Smooth muscle cell (in vitro differentiated cells): ENCODE measurements around the gene ANKRD42. TPM values are rescaled to one million over a fixed set of nuclear protein-coding genes. Genes with fewer than 3 reads are reported as not detected.

Experiments used
- DNase-seq: peaks from one replicate; lab custom pipeline; 2025; ENCODE audit not compliant: unreplicated experiment; lab: John Stamatoyannopoulos, UW
- H2AFZ ChIP-seq: fragments of 200-600 bp; sonication (generic); 2 replicates; pipeline ENCODE4 v1.6.0; 2016; ENCODE audit warnings: antibody characterized with exemption, low read depth, mild to moderate bottlenecking
- H3F3A ChIP-seq: fragments of 200-600 bp; sonication (generic); 2 replicates; pipeline ENCODE4 v1.6.0; 2017; ENCODE audit warnings: antibody characterized with exemption, low read depth
- H3K27ac ChIP-seq: fragments of 200-600 bp; sonication (generic); 2 replicates; pipeline ENCODE4 v1.5.1; 2016; ENCODE audit warnings: low read depth, mild to moderate bottlenecking
- H3K27me3 ChIP-seq: fragments of 200-600 bp; sonication (generic); 2 replicates; pipeline ENCODE4 v1.6.1; 2016; ENCODE audit warnings: low read depth, mild to moderate bottlenecking
- H3K36me3 ChIP-seq: fragments of 200-600 bp; sonication (generic); 2 replicates; pipeline ENCODE4 v1.5.1; 2016; ENCODE audit warnings: low read depth
- H3K4me1 ChIP-seq: fragments of 200-600 bp; sonication (generic); 2 replicates; pipeline ENCODE4 v1.5.1; 2016; ENCODE audit warnings: low read depth
- H3K4me2 ChIP-seq: fragments of 200-600 bp; sonication (generic); 2 replicates; pipeline ENCODE4 v1.6.0; 2016; ENCODE audit warnings: mild to moderate bottlenecking
- H3K4me3 ChIP-seq: fragments of 200-600 bp; sonication (generic); 2 replicates; pipeline ENCODE4 v1.5.1; 2016; ENCODE audit warnings: mild to moderate bottlenecking
- H3K79me2 ChIP-seq: fragments of 200-600 bp; sonication (generic); 2 replicates; pipeline ENCODE4 v1.6.0; 2016; ENCODE audit warnings: low read depth, mild to moderate bottlenecking
- H3K9ac ChIP-seq: fragments of 200-600 bp; sonication (generic); 2 replicates; pipeline ENCODE4 v1.6.0; 2016; ENCODE audit warnings: low read depth
- H3K9me3 ChIP-seq: fragments of 200-600 bp; sonication (generic); replicated peaks from 2 replicates; pipeline ENCODE4 v1.5.1; 2016; ENCODE audit warnings: low read depth
- H4K20me1 ChIP-seq: fragments of 200-600 bp; sonication (generic); 2 replicates; pipeline ENCODE4 v1.6.0; 2016; ENCODE audit warnings: low read depth
- WGBS: methylation state at CpG from one replicate; pipeline ENCODE4 v1.1.7; 2016; ENCODE audit warnings: low lambda C conversion rate; 5-methylcytosine and 5-hydroxymethylcytosine counted together
- polyA plus RNA-seq: library from polyadenylated mRNA; unstranded; fragments of >200 nt; fragmentation: Nextera tagmentation; extraction: Ambion mirVana; gene quantifications from 2 replicates; pipeline ENCODE4 v1.2.1, GENCODE V29; 2016
- total RNA-seq: library from RNA; depleted of rRNA; stranded (reverse); fragments of >200 nt; gene quantifications from 2 replicates; pipeline ENCODE4 v1.2.3, GENCODE V29; 2014
- TF ChIP-seq, protein P1 (sequence below): fragments of 200-600 bp; sonication (generic); IDR thresholded peaks from 2 replicates; pipeline ENCODE4 v1.5.1; 2017; ENCODE audit warnings: borderline replicate concordance, mild to moderate bottlenecking, antibody characterized with exemption; ENCODE audit not compliant: insufficient read depth, poor library complexity, severe bottlenecking

The ANKRD42 gene
- total and polyA plus RNA-seq, 2 experiments from 2014 or later: 16.2 to 16.4 TPM

- TF ChIP-seq, protein P1, sequence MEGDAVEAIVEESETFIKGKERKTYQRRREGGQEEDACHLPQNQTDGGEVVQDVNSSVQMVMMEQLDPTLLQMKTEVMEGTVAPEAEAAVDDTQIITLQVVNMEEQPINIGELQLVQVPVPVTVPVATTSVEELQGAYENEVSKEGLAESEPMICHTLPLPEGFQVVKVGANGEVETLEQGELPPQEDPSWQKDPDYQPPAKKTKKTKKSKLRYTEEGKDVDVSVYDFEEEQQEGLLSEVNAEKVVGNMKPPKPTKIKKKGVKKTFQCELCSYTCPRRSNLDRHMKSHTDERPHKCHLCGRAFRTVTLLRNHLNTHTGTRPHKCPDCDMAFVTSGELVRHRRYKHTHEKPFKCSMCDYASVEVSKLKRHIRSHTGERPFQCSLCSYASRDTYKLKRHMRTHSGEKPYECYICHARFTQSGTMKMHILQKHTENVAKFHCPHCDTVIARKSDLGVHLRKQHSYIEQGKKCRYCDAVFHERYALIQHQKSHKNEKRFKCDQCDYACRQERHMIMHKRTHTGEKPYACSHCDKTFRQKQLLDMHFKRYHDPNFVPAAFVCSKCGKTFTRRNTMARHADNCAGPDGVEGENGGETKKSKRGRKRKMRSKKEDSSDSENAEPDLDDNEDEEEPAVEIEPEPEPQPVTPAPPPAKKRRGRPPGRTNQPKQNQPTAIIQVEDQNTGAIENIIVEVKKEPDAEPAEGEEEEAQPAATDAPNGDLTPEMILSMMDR: peak; percentile 58
- H3K4me3 ChIP-seq: no peak overlapping the region
- no peaks in the 10 kb centered on the region for H3K79me2 ChIP-seq
- no peak overlapping the region for H3K9ac ChIP-seq
- no peaks in the 10 kb centered on the region for H3F3A ChIP-seq
- H3K27ac ChIP-seq: no peak overlapping the region
- DNase-seq: no peak
- no peak overlapping the region for H3K4me2 ChIP-seq
- no peaks in the 10 kb centered on the region for H4K20me1 ChIP-seq
- H3K36me3 ChIP-seq: no peaks in the 10 kb centered on the region
- H2AFZ ChIP-seq: no peak overlapping the region
- no peaks in the 10 kb centered on the region for H3K27me3 ChIP-seq
- 19% methylated on average over 5 of the region's 5 CpGs for WGBS
- no peaks in the 10 kb centered on the region for H3K4me1 ChIP-seq
- no peaks in the 10 kb centered on the region for H3K9me3 ChIP-seq
Measured at GRCh38 chr11:83241291-83241946, 47.9 kb downstream of the ANKRD42 start.

DNA sequence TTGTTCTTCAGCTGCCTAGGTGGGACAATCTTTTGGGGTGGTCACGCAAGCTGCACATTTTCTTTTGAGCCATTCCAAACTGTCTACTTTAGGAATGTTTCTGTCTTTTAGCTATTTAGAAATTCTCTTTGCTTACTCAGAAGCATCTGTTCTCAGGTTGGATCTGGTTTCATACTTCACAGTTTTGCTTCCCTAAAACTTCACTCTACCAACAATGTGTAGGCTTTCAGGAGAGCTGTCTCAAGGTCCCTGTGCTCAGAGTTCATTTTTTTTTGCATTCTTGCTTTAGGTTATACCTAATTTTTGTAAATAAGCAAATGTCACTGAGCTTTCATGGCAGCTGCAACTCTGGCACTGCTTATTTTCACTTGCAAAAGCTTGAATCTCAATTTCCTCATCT is 55.9 kb downstream of the ANKRD42 start:
- Histone ChIP-seq H3K4me3 (no peak overlapping the region), H3K4me2 (no peak overlapping the region), H2AFZ (no peak overlapping the region), H3K79me2 (no peaks in the 10 kb centered on the region), H3K9ac (no peak overlapping the region), H3K4me1 (no peaks in the 10 kb centered on the region), H3K27ac (no peak overlapping the region), H3K9me3 (no peaks in the 10 kb centered on the region), H3F3A (no peaks in the 10 kb centered on the region), H3K27me3 (no peaks in the 10 kb centered on the region), H4K20me1 (no peaks in the 10 kb centered on the region), H3K36me3 (peaks cover 5% of the 10 kb centered on the region)
- 100% methylated on average over 1 of the region's 1 CpG for WGBS
- no peak for DNase-seq
- TF ChIP-seq, protein P1: no peak

DNA sequence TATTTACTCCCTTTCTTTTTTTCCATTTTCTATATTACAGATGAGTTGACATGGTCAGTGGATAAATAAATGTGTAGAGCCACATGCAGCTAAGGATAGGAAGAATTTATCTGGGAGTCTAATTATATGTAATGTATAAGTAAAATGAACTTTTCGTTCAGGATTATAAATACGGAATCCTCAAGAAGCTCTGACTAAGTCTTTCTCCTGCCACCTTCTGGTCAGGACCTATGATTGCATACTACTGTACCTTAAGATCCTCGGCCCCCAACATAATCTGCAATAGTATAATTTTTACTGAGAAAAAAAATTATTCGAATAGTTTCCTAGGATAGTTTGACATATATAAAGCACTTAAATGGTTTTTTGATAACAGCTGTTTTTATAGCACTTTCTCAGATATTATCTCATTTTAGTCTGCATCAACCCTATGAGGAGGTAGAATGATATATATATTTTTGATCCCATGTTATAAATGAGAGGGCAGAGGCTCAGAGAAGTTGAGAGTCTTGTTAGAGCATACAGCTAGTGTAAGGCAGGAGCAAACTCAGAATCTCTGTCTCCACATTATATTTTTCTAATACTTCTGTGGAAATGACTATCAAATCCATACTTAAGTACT is 56.6 kb downstream of the ANKRD42 start:
- Histone ChIP-seq H3F3A (no peaks in the 10 kb centered on the region), H3K27ac (no peak overlapping the region), H3K4me1 (no peaks in the 10 kb centered on the region), H3K9ac (no peak overlapping the region), H3K79me2 (no peaks in the 10 kb centered on the region), H3K27me3 (no peaks in the 10 kb centered on the region), H3K36me3 (peaks cover 5% of the 10 kb centered on the region), H2AFZ (no peak overlapping the region), H4K20me1 (no peaks in the 10 kb centered on the region), H3K4me2 (no peak overlapping the region), H3K9me3 (no peaks in the 10 kb centered on the region), H3K4me3 (no peak overlapping the region)
- no peak for DNase-seq
- TF ChIP-seq, protein P1: peak; percentile 64
- WGBS: 44% methylated on average over 4 of the region's 4 CpGs

- Histone ChIP-seq H2AFZ (no peak overlapping the region), H3K4me1 (no peaks in the 10 kb centered on the region), H4K20me1 (no peaks in the 10 kb centered on the region), H3K4me2 (no peak overlapping the region), H3K9ac (no peak overlapping the region), H3K79me2 (no peaks in the 10 kb centered on the region), H3K27ac (no peak overlapping the region), H3K36me3 (peaks cover 5% of the 10 kb centered on the region), H3K4me3 (no peak overlapping the region), H3F3A (no peaks in the 10 kb centered on the region), H3K27me3 (no peaks in the 10 kb centered on the region), H3K9me3 (no peaks in the 10 kb centered on the region)
- no peak for DNase-seq
- TF ChIP-seq, protein P1: no peak
- WGBS: 99% methylated on average over 2 of the region's 2 CpGs
Measured at GRCh38 chr11:83252266-83252665, 58.8 kb downstream of the ANKRD42 start.
